GM23248 (cell line): ENCODE results near the gene FSTL4. TPM values are rescaled to one million over a fixed set of nuclear protein-coding genes. Genes with fewer than 3 reads are reported as not detected.

ENCODE experiments used
- DNase-seq: peaks from one replicate; pipeline ENCODE4 v3.0.0-alpha.2; 2015
- H2AFZ ChIP-seq: fragments of 200-600 bp; sonication (generic); 2 replicates; pipeline ENCODE4 v1.6.1; 2016; ENCODE audit warnings: antibody characterized with exemption
- H3F3A ChIP-seq: fragments of 200-600 bp; sonication (generic); 2 replicates; pipeline ENCODE4 v1.6.1; 2016; ENCODE audit warnings: mild to moderate bottlenecking, antibody characterized with exemption, mixed run types; ENCODE audit not compliant: insufficient read depth
- H3K27ac ChIP-seq: fragments of 200-600 bp; sonication (generic); 2 replicates; pipeline ENCODE4 v1.5.1; 2016; ENCODE audit warnings: mild to moderate bottlenecking
- H3K27me3 ChIP-seq: fragments of 200-600 bp; sonication (generic); replicated peaks from 2 replicates; pipeline ENCODE4 v1.6.1; 2016; ENCODE audit warnings: mild to moderate bottlenecking; ENCODE audit not compliant: insufficient read depth
- H3K36me3 ChIP-seq: fragments of 200-600 bp; sonication (generic); 2 replicates; pipeline ENCODE4 v1.6.1; 2016; ENCODE audit warnings: low read depth, mild to moderate bottlenecking
- H3K4me1 ChIP-seq: fragments of 200-600 bp; sonication (generic); 2 replicates; pipeline ENCODE4 v1.6.1; 2016; ENCODE audit warnings: mild to moderate bottlenecking; ENCODE audit not compliant: insufficient read depth
- H3K4me2 ChIP-seq: fragments of 200-600 bp; sonication (generic); one replicate; pipeline ENCODE4 v1.6.1; 2016; ENCODE audit warnings: mild to moderate bottlenecking; ENCODE audit not compliant: unreplicated experiment
- H3K4me3 ChIP-seq: fragments of 200-600 bp; sonication (generic); 2 replicates; pipeline ENCODE4 v1.5.1; 2016; ENCODE audit warnings: mild to moderate bottlenecking
- H3K79me2 ChIP-seq: fragments of 200-600 bp; sonication (generic); 2 replicates; pipeline ENCODE4 v1.6.1; 2016; ENCODE audit warnings: mild to moderate bottlenecking; ENCODE audit not compliant: insufficient read depth
- H3K9ac ChIP-seq: fragments of 200-600 bp; sonication (generic); 2 replicates; pipeline ENCODE4 v1.6.1; 2016; ENCODE audit warnings: mild to moderate bottlenecking
- H3K9me2 ChIP-seq: fragments of 200-600 bp; sonication (generic); 2 replicates; pipeline ENCODE4 v1.6.1; 2016; ENCODE audit warnings: mixed run types, mild to moderate bottlenecking, moderate library complexity; ENCODE audit not compliant: insufficient read depth
- H3K9me3 ChIP-seq: fragments of 200-600 bp; sonication (generic); one replicate; pipeline ENCODE4 v1.6.1; 2017; ENCODE audit warnings: low read depth
- H4K20me1 ChIP-seq: fragments of 200-600 bp; sonication (generic); 2 replicates; pipeline ENCODE4 v1.6.0; 2016; ENCODE audit not compliant: insufficient read depth
- EZH2 ChIP-seq: fragments of 200-600 bp; sonication (generic); IDR thresholded peaks from 2 replicates; pipeline ENCODE4 v1.6.1; 2018; ENCODE audit warnings: antibody characterized with exemption, mild to moderate bottlenecking; ENCODE audit not compliant: insufficient read depth, poor library complexity, severe bottlenecking
- EZH2phosphoT487 ChIP-seq: fragments of 200-600 bp; sonication (generic); IDR thresholded peaks from 2 replicates; pipeline ENCODE4 v1.6.1; 2018; ENCODE audit warnings: antibody characterized with exemption, moderate library complexity, mild to moderate bottlenecking, low read depth; ENCODE audit not compliant: insufficient read depth
- WGBS, 2 experiments: methylation state at CpG; one replicate each; pipeline ENCODE4 v1.1.6; 2015 to 2017; ENCODE audit warnings: low lambda C conversion rate in 2 of 2, low coverage in 1 of 2; ENCODE audit errors: missing lambda C conversion rate in 2 of 2; 5-methylcytosine and 5-hydroxymethylcytosine counted together
- in situ Hi-C: fragments of 300-500 bp; cut with MboI; formaldehyde crosslinking; loops from 2 replicates; pipeline ENCODE4 v1.15.0; 2020
- polyA plus RNA-seq: library from polyadenylated mRNA; unstranded; fragments of >200 nt; fragmentation: Nextera tagmentation; extraction: Ambion mirVana; gene quantifications from 2 replicates; pipeline ENCODE4 v1.2.1, GENCODE V29; 2016
- total RNA-seq: library from RNA; depleted of rRNA; stranded (reverse); fragments of >200 nt; shearing (Covaris generic); gene quantifications from 2 replicates; pipeline ENCODE4 v1.2.3, GENCODE V29; 2014

FSTL4 gene
- total and polyA plus RNA-seq, 2 experiments from 2014 or later, result not detected

DNA sequence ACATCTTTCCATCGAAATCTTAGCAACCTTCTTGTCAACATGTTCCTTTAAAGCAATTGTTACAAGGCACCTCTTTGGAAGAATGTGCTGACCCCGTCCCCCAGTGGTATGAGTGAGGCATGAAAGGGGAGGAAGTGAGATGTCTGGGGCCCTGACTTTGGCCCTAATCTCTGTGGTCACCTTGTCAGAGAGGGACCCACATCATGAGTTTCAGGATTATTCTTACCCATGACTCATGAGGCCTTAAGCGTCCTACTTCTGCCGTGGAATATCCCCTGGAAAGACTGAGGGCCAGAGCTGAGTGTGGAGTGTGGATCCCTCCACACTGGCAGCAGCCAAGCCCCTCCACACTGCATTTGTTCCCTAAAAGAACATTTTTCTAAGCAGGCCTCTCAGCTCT is 81.2 kb downstream of the FSTL4 start:
- no peak overlapping the region for H3K27ac ChIP-seq
- no peaks in the 10 kb centered on the region for H3K9me3 ChIP-seq
- no peaks in the 10 kb centered on the region for H3K36me3 ChIP-seq
- WGBS, 2 experiments, result 49 to 73% methylated on average over 4 of the region's 4 CpGs
- no peak overlapping the region for H2AFZ ChIP-seq
- no peaks in the 10 kb centered on the region for H3K9me2 ChIP-seq
- no peak overlapping the region for H3K9ac ChIP-seq
- TF ChIP-seq EZH2phosphoT487 (no peak), EZH2 (no peak)
- in situ Hi-C loops, result no loop called here
- H3K79me2 ChIP-seq, result no peaks in the 10 kb centered on the region
- H3K4me1 ChIP-seq, result no peaks in the 10 kb centered on the region
- no peak overlapping the region for H3K4me2 ChIP-seq
- no peaks in the 10 kb centered on the region for H4K20me1 ChIP-seq
- DNase-seq, result no peak
- H3F3A ChIP-seq, result no peaks in the 10 kb centered on the region
- H3K4me3 ChIP-seq, result no peak overlapping the region
- peaks cover 7% of the 10 kb centered on the region; the same call in 1 of the 2 replicates for H3K27me3 ChIP-seq

- Histone ChIP-seq H3F3A (no peaks in the 10 kb centered on the region), H4K20me1 (no peaks in the 10 kb centered on the region), H3K9me3 (no peaks in the 10 kb centered on the region), H3K36me3 (no peaks in the 10 kb centered on the region), H3K4me3 (no peak overlapping the region), H3K79me2 (no peaks in the 10 kb centered on the region), H3K4me1 (no peaks in the 10 kb centered on the region), H3K4me2 (no peak overlapping the region), H3K27ac (no peak overlapping the region), H3K9ac (no peak overlapping the region), H2AFZ (no peak overlapping the region), H3K27me3 (peaks cover 3% of the 10 kb centered on the region; the same call in 1 of the 2 replicates), H3K9me2 (no peaks in the 10 kb centered on the region)
- in situ Hi-C loops, result no loop called here
- no peak for DNase-seq
- no peak for TF ChIP-seq EZH2phosphoT487
- TF ChIP-seq EZH2, result no peak
- 61 to 63% methylated on average over 6 of the region's 6 CpGs for WGBS, 2 experiments
Observed at GRCh38 chr5:133530270-133530669, 82.1 kb downstream of the FSTL4 start.

- Histone ChIP-seq H2AFZ (no peak overlapping the region), H3K9ac (no peak overlapping the region), H3K79me2 (no peaks in the 10 kb centered on the region), H3F3A (no peaks in the 10 kb centered on the region), H4K20me1 (no peaks in the 10 kb centered on the region), H3K4me2 (no peak overlapping the region), H3K27me3 (no peaks in the 10 kb centered on the region; the same call in 1 of the 2 replicates), H3K4me3 (no peak overlapping the region), H3K27ac (no peak overlapping the region), H3K36me3 (no peaks in the 10 kb centered on the region), H3K9me3 (no peaks in the 10 kb centered on the region), H3K9me2 (no peaks in the 10 kb centered on the region), H3K4me1 (no peaks in the 10 kb centered on the region)
- in situ Hi-C loops, result no loop called here
- TF ChIP-seq EZH2phosphoT487 (no peak), EZH2 (no peak)
- no peak for DNase-seq
- whole genome bisulfite sequencing, 2 experiments, result 23 to 24% methylated on average over 4 of the region's 4 CpGs
Observed at GRCh38 chr5:133528841-133529240, 83.5 kb downstream of the FSTL4 start.

- Histone ChIP-seq H3K4me2 (no peak overlapping the region), H3K79me2 (no peaks in the 10 kb centered on the region), H3K27me3 (no peaks in the 10 kb centered on the region; the same call in 1 of the 2 replicates), H3K4me3 (no peak overlapping the region), H3K9me3 (no peaks in the 10 kb centered on the region), H3K36me3 (no peaks in the 10 kb centered on the region), H3K9me2 (no peaks in the 10 kb centered on the region), H3K27ac (no peak overlapping the region), H3K4me1 (no peaks in the 10 kb centered on the region), H4K20me1 (no peaks in the 10 kb centered on the region), H3K9ac (no peak overlapping the region), H3F3A (no peaks in the 10 kb centered on the region), H2AFZ (no peak overlapping the region)
- TF ChIP-seq EZH2phosphoT487, result no peak
- TF ChIP-seq EZH2, result no peak
- in situ Hi-C loops, result no loop called here
- 3% methylated on average over 2 of the region's 2 CpGs for WGBS, 2 experiments
- DNase-seq, result peak; percentile 16
Observed at GRCh38 chr5:133527311-133527710, 85.0 kb downstream of the FSTL4 start.

- no peak overlapping the region for H3K9ac ChIP-seq
- no peaks in the 10 kb centered on the region for H3K9me3 ChIP-seq
- no peak for DNase-seq
- in situ Hi-C loops, result no loop called here
- no peaks in the 10 kb centered on the region for H3K79me2 ChIP-seq
- no peak for TF ChIP-seq EZH2phosphoT487
- no peak for TF ChIP-seq EZH2
- no peak overlapping the region for H3K4me3 ChIP-seq
- no peaks in the 10 kb centered on the region for H4K20me1 ChIP-seq
- H3K9me2 ChIP-seq, result no peaks in the 10 kb centered on the region
- H2AFZ ChIP-seq, result no peak overlapping the region
- H3F3A ChIP-seq, result no peaks in the 10 kb centered on the region
- 58 to 59% methylated on average over 7 of the region's 7 CpGs for WGBS, 2 experiments
- no peaks in the 10 kb centered on the region; the same call in 1 of the 2 replicates for H3K27me3 ChIP-seq
- H3K4me1 ChIP-seq, result no peaks in the 10 kb centered on the region
- H3K4me2 ChIP-seq, result no peak overlapping the region
- H3K27ac ChIP-seq, result no peak overlapping the region
- H3K36me3 ChIP-seq, result no peaks in the 10 kb centered on the region
Observed at GRCh38 chr5:133526368-133526767, 86.0 kb downstream of the FSTL4 start.
